HG03432 (cell line): Measurements from ENCODE around the gene PHYKPL.
"Not testable (repeated sequence)": the region's sequence is repeated elsewhere in the genome, so short reads cannot be mapped to it uniquely, and the experiment has no call there.

ENCODE experiments used
- ATAC-seq: cut with Tn5 transposase; IDR thresholded peaks from one replicate; pipeline ENCODE4 v1.9.1; 2021; ENCODE audit warnings: mild to moderate bottlenecking, moderate library complexity; ENCODE audit not compliant: unreplicated experiment

Gene PHYKPL

DNA sequence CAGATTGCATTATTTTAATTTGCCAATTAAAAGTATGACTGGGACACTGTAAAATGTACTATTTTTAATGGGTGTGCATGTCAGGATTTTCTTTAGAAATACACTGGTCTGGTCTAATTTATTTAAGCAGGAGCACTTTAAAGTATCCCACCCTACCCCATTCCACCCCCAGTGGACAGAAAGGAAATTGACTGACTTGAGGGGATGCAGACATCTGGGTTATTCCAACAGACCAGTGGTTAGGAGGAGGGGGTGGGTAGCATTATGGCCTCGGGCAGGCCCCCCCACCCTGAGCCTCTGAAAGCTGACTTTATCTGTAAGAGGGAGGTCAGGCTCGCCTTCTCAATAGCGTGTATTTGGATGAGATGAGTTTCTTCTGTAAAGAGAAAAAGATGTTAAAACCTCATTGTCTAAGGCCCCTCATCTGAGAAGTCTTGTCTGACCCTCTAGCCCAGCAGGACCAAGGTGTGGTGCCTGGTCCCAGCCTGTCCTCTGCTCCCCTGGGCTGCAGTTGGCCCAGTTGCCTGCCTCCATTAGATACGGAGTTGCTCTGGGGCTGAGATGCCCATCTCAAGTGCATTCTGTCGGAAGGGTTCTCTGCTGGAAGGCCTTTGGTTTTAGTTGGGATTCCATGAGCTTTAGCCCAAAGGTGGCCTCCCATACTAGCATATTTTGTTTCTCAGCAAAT, 23.9 kb downstream of the PHYKPL start:
- no peak for ATAC-seq

DNA sequence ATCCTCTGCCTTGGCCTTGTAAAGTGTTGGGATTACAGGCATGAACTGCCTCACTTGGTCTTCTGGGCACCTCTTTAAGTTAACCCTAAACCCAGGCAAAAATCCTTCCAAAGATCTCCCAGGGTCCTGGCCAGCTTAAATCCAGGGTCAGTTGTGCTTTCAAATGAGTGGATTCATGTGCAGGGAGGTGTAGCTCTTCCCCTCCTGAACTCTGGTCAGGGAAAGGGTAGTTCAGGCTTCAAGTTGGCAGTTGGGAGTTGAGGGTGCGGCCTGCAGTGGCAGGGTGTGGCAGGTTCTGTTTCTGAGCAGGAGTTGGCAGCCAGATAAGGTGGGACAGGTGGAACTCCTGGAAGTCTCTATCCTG, 24.7 kb downstream of the PHYKPL start:
- no peak for ATAC-seq

- ATAC-seq = no peak
Observed at GRCh38 chr5:178207183-178207916, 25.3 kb downstream of the PHYKPL start.

GRCh38 chr5:178206166-178207101, 26.2 kb downstream of the PHYKPL start:
- no peak for ATAC-seq

DNA sequence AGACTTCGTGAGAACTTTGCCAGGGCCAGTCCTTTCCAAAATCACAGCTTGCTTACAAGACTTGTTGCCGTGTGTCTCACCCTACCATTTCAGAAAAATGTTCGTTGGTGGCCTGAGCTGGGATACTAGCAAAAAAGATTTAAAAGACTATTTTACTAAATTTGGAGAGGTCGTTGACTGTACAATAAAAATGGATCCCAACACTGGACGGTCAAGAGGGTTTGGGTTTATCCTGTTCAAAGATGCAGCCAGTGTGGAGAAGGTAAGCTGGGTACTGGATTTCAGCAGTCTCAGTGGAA, 26.9 kb downstream of the PHYKPL start:
- ATAC-seq = no peak

DNA sequence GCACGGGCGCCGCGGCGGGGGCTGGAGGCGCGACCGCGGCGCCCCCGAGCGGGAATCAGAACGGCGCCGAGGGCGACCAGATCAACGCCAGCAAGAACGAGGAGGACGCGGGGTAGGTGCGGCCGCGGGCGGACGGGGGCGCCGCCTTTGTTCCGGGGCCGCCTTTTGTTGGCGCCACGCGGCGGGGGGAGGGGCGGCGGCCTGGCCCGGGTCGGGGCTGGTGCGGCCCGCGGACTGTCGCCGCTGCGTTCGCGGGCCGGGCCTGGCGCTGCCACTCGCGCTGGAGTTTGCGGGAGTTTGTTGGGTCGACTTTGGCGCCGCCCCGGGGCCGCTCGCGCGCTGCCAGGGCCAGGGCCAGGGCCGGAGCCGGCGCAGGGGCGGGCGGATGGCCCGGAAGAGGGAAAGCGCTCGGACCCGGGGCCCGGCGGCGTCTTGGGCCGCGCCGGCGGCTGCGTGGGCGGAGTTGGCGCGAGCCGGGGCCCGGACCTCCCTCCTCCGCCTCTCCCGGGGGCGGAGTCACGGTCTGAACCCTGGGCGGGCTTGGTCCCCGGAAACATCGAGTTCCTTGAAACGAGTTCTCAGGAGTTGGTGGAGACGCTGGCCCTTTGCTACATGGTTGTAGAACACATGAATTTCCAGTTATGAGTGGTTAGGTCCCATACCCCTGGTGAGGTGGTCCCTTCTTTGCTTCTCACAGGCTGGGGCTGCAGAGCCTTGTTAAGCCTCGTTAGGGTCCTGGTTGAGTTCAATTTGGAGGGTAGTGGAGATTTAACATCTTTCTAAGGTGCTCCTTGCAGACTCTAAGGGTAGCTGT, 27.5 kb downstream of the PHYKPL start:
- ATAC-seq = peak; percentile 58

DNA sequence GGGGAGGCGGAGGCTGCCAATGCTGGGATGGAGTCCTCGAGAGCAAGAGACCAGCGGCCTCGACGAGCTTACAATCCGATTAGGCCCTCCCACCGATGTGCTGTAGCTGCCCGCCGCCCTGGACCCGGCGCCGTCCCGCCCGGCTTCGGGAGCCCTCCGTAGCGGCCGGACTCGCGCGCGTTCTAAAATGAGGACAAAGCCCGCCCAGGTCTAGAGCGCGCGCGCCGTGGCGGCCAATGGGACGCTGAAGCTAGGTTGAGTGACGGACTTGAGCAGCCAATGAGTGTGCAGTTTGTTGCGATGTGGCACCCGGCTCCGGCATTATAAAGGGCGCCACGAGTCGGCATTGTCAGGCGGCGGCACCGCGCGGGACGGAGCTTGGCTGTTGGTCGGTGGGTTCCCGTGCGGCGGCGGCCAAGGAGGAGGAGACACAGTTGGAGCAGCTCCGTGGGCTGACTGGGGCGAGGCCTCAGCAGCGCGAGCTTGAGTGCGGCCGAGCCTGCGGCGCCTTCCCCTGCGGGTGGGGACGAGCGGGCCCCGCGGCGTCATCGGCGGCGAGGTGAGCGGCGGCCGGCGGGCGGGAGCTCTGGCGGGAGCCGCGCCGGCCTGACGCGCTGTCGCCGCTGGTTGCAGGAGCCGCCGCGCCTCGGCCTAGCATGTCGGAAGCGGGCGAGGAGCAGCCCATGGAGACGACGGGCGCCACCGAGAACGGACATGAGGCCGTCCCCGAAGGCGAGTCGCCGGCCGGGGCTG, 28.2 kb downstream of the PHYKPL start, which contains the start of gene HNRNPAB:
Gene HNRNPAB (plus strand): TSS at position 352 of the 753 bp plus-strand sequence. CDS start 305 bp downstream, at position 657.
- ATAC-seq = peak; percentile 85

GRCh38 chr5:178203670-178204181, 28.9 kb downstream of the PHYKPL start:
- ATAC-seq = peak; percentile 9

DNA sequence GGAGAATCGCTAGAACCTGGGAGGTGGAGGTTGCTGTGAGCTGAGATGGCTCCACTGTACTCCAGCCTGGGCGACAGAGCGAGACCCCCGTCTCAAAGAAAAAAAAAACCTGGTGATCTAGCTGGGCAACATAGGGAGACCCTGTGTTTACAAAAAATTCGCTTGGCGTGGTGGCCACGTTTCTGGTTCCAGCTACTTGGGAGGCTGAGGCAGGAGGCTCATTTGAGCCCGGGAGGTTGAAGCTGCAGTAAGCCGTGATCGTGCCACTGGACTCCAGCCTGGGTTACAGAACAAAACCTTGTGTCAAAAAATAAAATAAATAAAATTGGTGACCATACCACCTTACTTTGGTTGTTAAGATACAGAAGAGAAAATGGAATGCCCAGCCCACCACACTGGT, 30.1 kb downstream of the PHYKPL start:
- no peak for ATAC-seq

GRCh38 chr5:178201927-178202235, 30.7 kb downstream of the PHYKPL start:
- no peak for ATAC-seq

- no peak for ATAC-seq
Observed at GRCh38 chr5:178201221-178201926, 31.2 kb downstream of the PHYKPL start.

DNA sequence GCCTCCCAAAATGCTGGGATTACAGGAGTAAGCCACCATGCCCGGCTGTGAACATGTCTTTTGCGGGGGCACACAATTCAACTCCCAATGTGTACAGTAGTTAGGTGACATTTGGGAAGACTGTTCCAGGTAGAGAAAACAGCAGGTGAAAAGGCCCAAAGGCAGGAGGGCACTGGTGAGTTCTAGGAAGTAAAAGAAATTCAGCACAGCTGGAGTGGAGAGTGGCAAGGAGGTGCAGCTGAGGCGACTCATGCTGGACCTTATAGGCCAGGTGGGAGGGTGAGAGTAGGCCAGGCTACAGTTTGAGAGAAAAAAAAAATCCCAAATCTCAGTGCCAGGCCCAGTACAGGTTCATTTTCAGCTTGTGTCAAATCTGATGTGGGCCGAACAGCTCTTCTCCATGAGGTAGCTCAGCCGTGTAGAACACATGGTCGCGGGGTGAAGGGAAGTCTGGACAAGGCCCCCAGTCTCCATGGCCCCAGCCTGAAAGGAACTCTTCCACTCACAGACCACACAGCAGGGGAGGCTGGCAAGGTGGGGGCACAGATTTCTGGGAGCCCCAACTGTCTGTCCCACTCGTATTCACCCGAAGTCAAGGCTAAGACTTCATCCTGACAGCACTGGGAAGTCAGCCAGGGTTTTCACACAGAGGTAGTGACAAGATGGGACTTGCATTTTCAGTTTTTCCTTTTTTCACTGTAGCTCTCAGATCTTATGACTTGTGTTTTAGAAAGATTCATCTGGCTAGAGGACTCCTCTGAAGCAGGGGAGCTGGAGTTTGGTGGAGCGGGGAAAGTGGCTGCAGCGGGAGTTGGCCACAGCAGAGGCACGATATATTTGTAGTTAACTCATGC, 32.8 kb downstream of the PHYKPL start:
- no peak for ATAC-seq

DNA sequence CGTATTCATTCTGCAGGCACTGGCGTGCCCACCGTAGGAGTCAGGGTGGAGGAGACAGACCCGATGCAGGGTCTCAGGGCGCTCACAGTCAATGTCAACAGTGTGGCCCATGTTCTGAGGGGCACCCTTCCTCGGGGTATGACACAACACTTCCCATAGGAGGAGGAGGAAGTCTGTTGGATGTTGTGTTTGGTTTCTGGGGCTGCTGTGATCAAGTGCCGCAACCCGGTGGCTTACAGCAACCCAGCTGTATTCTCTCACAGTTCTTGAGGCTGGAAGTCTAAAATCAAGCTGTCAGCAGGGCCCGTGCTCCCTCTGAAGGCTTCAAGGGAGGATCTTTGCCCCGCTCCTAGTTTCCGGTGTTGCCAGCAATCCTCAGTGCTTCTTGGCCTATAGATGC, 33.9 kb downstream of the PHYKPL start:
- ATAC-seq = no peak

DNA sequence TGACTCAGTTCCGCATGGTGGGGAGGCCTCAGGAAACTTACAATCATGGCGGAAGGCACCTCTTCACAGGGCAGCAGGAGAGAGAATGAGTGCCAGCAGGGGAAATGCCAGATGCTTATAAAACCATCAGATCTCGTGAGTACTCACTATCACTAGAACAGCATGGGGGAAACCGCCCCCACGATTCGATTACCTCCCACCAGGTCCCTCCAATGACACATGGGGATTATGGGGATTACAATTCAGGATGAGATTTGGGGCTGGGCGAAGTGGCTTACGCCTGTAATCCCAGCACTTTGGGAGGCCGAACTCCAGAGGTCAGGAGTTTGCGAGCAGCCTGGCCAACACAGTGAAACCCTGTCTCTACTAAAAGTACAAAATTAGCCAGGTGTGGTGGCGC, 34.5 kb downstream of the PHYKPL start:
- not testable (repeated sequence) for ATAC-seq

- no peak for ATAC-seq
Observed at GRCh38 chr5:178196986-178197385, 35.6 kb downstream of the PHYKPL start.

GRCh38 chr5:178196281-178196812, 36.3 kb downstream of the PHYKPL start:
- no peak for ATAC-seq

DNA sequence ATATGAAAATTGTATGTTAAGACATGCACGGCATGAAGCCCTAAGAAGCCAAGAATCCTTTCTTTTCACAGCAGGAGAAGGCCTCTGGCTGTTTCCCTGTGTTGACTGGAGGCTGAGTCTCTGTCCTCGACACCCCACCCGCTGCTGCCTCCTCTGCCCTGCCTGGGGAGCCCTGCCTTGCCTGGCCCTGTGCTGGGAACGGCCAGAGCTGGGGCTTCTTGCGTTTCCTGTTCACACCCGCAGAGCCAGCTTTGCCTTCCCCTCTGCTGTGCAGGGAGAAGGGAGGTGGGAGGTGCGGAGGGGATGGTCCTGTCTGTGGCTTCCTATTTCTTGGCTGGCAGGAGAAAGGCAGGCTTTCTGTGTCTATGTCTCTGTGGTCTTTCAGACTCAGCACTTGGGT, 38.6 kb downstream of the PHYKPL start:
- ATAC-seq = no peak

- no peak for ATAC-seq
Observed at GRCh38 chr5:178193251-178193809, 39.3 kb downstream of the PHYKPL start.
